ENCODE measurements around the gene SEMA3B.

- TF ChIP-seq POLR2A (IDR thresholded peaks at IDR 0.05) (no peak), EP300 (IDR thresholded peaks at IDR 0.05) (no peak), CTCF (IDR thresholded peaks at IDR 0.05) (no peak), POLR2AphosphoS5 (IDR thresholded peaks at IDR 0.05) (peak; percentile 65)
These were observed 30.4 kb upstream of the SEMA3B start for GRCh38 chr3:50238549-50239026.

All from gastroesophageal sphincter (tissue), 3 donors.